ENCODE results near the gene TBC1D4. TPM values are rescaled to one million over a fixed set of nuclear protein-coding genes. Genes with fewer than 3 reads are reported as not detected.

TBC1D4 gene
- total RNA-seq, 1 experiment from 2014 or later: 5.5 TPM

DNA sequence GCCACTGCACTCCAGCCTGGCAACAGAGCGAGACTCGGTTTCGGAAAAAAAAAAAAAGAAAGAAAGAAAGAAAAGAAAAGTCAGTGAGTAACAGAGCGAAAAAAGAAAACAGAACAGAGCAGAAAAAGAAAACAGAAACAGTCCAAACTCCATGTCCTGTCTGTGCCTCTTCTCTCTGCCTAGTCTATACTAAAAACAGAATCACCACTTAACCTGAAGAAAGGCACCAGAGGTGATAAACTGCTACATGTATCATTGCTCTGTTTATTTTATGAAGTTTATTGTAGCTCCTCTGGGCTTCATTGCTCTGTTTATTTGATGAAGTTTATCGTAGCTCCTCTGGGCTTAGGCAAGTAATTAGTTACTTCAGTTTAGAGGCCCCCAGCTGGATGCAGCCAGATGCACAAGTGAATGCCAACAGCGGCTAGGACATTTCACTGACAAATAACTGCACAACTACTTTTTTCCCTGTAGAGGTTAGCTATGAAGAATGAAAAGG lies 39.2 kb downstream of the TBC1D4 start:
- DNase-seq (ENCODE audit: low read depth, low spot score): no peak
- in situ Hi-C loops (cut with HindIII; ENCODE audit: low pct_unique_long_range_greater_than_20kb, low sequenced_read_pairs): no loop called here
- intact Hi-C loops (cut with micrococcal nuclease; ENCODE audit: unreplicated experiment): no loop called here
- no peak overlapping the region for H3K4me3 ChIP-seq (ENCODE audit: low read depth in 2 of 2, low read length in 2 of 2)
- ChIA-PET POLR2A (interaction anchor here (0.6 kb wide), 1 partner anchor 914 kb away, joined by 3 read pairs; no protein-coding TSS in a partner anchor), CTCF (no interaction called here)
- H3K4me1 ChIP-seq (ENCODE audit: control insufficient read depth, insufficient read depth, low read length): no peaks in the 10 kb centered on the region; the same call in 1 of the 2 replicates
- H3K9me3 ChIP-seq (ENCODE audit: control insufficient read depth, insufficient read depth, low read depth, low read length): no peaks in the 10 kb centered on the region
- BruUV-seq (replicated peaks): no TSS peak
- H3K36me3 ChIP-seq (ENCODE audit: control insufficient read depth, insufficient read depth, low read length): no peaks in the 10 kb centered on the region
- H3K27me3 ChIP-seq (ENCODE audit: control insufficient read depth, insufficient read depth, low read length): no peaks in the 10 kb centered on the region
- no peak for ATAC-seq
- H3K27ac ChIP-seq (ENCODE audit: low read length): no peak overlapping the region
- no peak for TF ChIP-seq SIN3A (IDR thresholded peaks at IDR 0.05; ENCODE audit: borderline replicate concordance, insufficient read depth, low read depth, low read length)
- TF ChIP-seq, protein P1, sequence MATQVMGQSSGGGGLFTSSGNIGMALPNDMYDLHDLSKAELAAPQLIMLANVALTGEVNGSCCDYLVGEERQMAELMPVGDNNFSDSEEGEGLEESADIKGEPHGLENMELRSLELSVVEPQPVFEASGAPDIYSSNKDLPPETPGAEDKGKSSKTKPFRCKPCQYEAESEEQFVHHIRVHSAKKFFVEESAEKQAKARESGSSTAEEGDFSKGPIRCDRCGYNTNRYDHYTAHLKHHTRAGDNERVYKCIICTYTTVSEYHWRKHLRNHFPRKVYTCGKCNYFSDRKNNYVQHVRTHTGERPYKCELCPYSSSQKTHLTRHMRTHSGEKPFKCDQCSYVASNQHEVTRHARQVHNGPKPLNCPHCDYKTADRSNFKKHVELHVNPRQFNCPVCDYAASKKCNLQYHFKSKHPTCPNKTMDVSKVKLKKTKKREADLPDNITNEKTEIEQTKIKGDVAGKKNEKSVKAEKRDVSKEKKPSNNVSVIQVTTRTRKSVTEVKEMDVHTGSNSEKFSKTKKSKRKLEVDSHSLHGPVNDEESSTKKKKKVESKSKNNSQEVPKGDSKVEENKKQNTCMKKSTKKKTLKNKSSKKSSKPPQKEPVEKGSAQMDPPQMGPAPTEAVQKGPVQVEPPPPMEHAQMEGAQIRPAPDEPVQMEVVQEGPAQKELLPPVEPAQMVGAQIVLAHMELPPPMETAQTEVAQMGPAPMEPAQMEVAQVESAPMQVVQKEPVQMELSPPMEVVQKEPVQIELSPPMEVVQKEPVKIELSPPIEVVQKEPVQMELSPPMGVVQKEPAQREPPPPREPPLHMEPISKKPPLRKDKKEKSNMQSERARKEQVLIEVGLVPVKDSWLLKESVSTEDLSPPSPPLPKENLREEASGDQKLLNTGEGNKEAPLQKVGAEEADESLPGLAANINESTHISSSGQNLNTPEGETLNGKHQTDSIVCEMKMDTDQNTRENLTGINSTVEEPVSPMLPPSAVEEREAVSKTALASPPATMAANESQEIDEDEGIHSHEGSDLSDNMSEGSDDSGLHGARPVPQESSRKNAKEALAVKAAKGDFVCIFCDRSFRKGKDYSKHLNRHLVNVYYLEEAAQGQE (IDR thresholded peaks at IDR 0.05; ENCODE audit: insufficient read depth in 1 of 2, low read depth in 2 of 2, low read length in 1 of 2): no peak
- TF ChIP-seq CTCF (IDR thresholded peaks at IDR 0.05): no peak
- no peak for TF ChIP-seq POLR2AphosphoS5 (IDR thresholded peaks at IDR 0.05; ENCODE audit: low read depth, low read length)
- TF ChIP-seq TCF7L2 (IDR thresholded peaks at IDR 0.05; ENCODE audit: low read depth, low read length): no peak

DNA sequence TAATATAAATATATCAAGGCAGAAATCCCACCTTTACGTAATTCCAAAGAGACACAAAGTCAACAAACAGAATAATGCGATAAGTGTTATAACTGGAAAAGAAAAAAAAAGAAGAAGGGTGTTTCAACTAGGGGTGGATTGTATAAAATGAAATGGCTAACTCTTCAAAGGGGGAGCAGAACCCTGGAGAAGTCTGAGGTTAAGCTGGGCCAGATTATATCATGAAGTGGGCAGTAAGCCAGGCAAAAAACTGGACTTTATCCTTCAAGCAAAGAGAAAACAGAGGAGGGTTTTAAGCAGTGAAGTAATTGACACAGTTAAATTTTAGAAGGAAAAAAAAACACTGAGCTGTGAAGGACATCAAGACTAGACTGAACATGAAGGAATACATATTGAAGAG lies 41.9 kb downstream of the TBC1D4 start:
- H3K4me3 ChIP-seq (ENCODE audit: low read depth in 2 of 2, low read length in 2 of 2): no peak overlapping the region
- no peak overlapping the region for H3K27ac ChIP-seq (ENCODE audit: low read length)
- H3K36me3 ChIP-seq (ENCODE audit: control insufficient read depth, insufficient read depth, low read length): no peaks in the 10 kb centered on the region
- H3K27me3 ChIP-seq (ENCODE audit: control insufficient read depth, insufficient read depth, low read length): no peaks in the 10 kb centered on the region
- no peak for ATAC-seq
- TF ChIP-seq TCF7L2 (IDR thresholded peaks at IDR 0.05; ENCODE audit: low read depth, low read length): no peak
- POLR2A ChIA-PET: no interaction called here
- CTCF ChIA-PET: no interaction called here
- no peak for DNase-seq (ENCODE audit: low read depth, low spot score)
- in situ Hi-C loops (cut with HindIII; ENCODE audit: low pct_unique_long_range_greater_than_20kb, low sequenced_read_pairs) (no loop called here), intact Hi-C loops (cut with micrococcal nuclease; ENCODE audit: unreplicated experiment) (no loop called here)
- BruUV-seq (replicated peaks): no TSS peak
- no peaks in the 10 kb centered on the region for H3K4me1 ChIP-seq (ENCODE audit: control insufficient read depth, insufficient read depth, low read length)
- no peaks in the 10 kb centered on the region for H3K9me3 ChIP-seq (ENCODE audit: control insufficient read depth, insufficient read depth, low read depth, low read length)

GRCh38 chr13:75437582-75438318 lies 44.2 kb downstream of the TBC1D4 start:
- POLR2A ChIA-PET: no interaction called here
- H3K27ac ChIP-seq (ENCODE audit: low read length): no peak overlapping the region

More at GRCh38 chr13:75437582-75438318, 44.2 kb downstream of the TBC1D4 start:
- TF ChIP-seq, protein P1 (IDR thresholded peaks at IDR 0.05; ENCODE audit: insufficient read depth in 1 of 2, low read depth in 2 of 2, low read length in 1 of 2): no peak
- TF ChIP-seq SIN3A (IDR thresholded peaks at IDR 0.05; ENCODE audit: borderline replicate concordance, insufficient read depth, low read depth, low read length) (no peak), CTCF (IDR thresholded peaks at IDR 0.05) (no peak), POLR2AphosphoS5 (IDR thresholded peaks at IDR 0.05; ENCODE audit: low read depth, low read length) (no peak), TCF7L2 (IDR thresholded peaks at IDR 0.05; ENCODE audit: low read depth, low read length) (no peak)
- Histone ChIP-seq H3K4me3 (ENCODE audit: low read depth in 2 of 2, low read length in 2 of 2) (no peak overlapping the region), H3K27me3 (ENCODE audit: control insufficient read depth, insufficient read depth, low read length) (no peaks in the 10 kb centered on the region), H3K4me1 (ENCODE audit: control insufficient read depth, insufficient read depth, low read length) (no peaks in the 10 kb centered on the region), H3K36me3 (ENCODE audit: control insufficient read depth, insufficient read depth, low read length) (no peaks in the 10 kb centered on the region), H3K9me3 (ENCODE audit: control insufficient read depth, insufficient read depth, low read depth, low read length) (no peaks in the 10 kb centered on the region)
- DNase-seq (ENCODE audit: low read depth, low spot score) (no peak), ATAC-seq (no peak)
- in situ Hi-C loops (cut with HindIII; ENCODE audit: low pct_unique_long_range_greater_than_20kb, low sequenced_read_pairs) (no loop called here), intact Hi-C loops (cut with micrococcal nuclease; ENCODE audit: unreplicated experiment) (no loop called here)
- CTCF ChIA-PET: no interaction called here
- BruUV-seq (replicated peaks): no TSS peak

Data from Panc1 (cell line).